ENCODE measurements around the gene KCNK3. TPM values are rescaled to one million over a fixed set of nuclear protein-coding genes. Genes with fewer than 3 reads are reported as not detected.
A peak's percentile ranks its signal among the peaks of the same experiment; 100 is the strongest.
"Not testable (repeated sequence)": the region's sequence is repeated elsewhere in the genome, so short reads cannot be mapped to it uniquely, and the experiment has no call there.

The KCNK3 gene
- total and polyA plus RNA-seq, 11 donors: 0.61 to 12.2 (median 2.1) TPM

GRCh38 chr2:26653207-26654060 is 39.1 kb upstream of the KCNK3 start:
- Histone ChIP-seq H3K4me1 (no peaks in the 10 kb centered on the region), H3K4me3 (no peak overlapping the region), H3K27me3 (peaks cover 0 to 4% (median 0%) of the 10 kb centered on the region in 9 donors), H3K9me3 (no peaks in the 10 kb centered on the region), H3K27ac (peak overlapping the region in 1 of 12 donors; percentile 22), H3K36me3 (no peaks in the 10 kb centered on the region)
- TF ChIP-seq CTCF (IDR thresholded peaks at IDR 0.05) (no peak), POLR2A (IDR thresholded peaks at IDR 0.05) (no peak)
- 76 to 84% (median 81%) methylated on average over 13 of the region's 13 CpGs for WGBS, 4 donors
- intact Hi-C loops (cut with DNase I): no loop called here
- DNase-seq (no peak), ATAC-seq (peak in 1 of 4 donors; percentile 38)

GRCh38 chr2:26654061-26654340 is 38.5 kb upstream of the KCNK3 start:
- intact Hi-C loops (cut with DNase I): no loop called here
- Histone ChIP-seq H3K9me3 (peaks cover 0 to 3% (median 0%) of the 10 kb centered on the region in 12 donors), H3K27me3 (peaks cover 0 to 4% (median 0%) of the 10 kb centered on the region in 9 donors), H3K27ac (no peak overlapping the region), H3K4me3 (no peak overlapping the region), H3K4me1 (no peaks in the 10 kb centered on the region), H3K36me3 (no peaks in the 10 kb centered on the region)
- ATAC-seq: no peak
- TF ChIP-seq POLR2A (IDR thresholded peaks at IDR 0.05): no peak
- no peak for TF ChIP-seq CTCF (IDR thresholded peaks at IDR 0.05)
- DNase-seq: no peak
- WGBS, 4 donors: 82 to 93% (median 86%) methylated on average over 3 of the region's 3 CpGs

- 32 to 82% (median 73%) methylated on average over 1 of the region's 1 CpG for WGBS, 4 donors
Observed at GRCh38 chr2:26655120-26655519, 37.4 kb upstream of the KCNK3 start.

GRCh38 chr2:26655611-26656195 is 36.8 kb upstream of the KCNK3 start:
- Histone ChIP-seq H3K4me3 (no peak overlapping the region), H3K27ac (no peak overlapping the region), H3K27me3 (peaks cover 0 to 3% (median 0%) of the 10 kb centered on the region in 9 donors), H3K9me3 (peaks cover 0 to 19% (median 8%) of the 10 kb centered on the region in 12 donors), H3K4me1 (no peaks in the 10 kb centered on the region), H3K36me3 (no peaks in the 10 kb centered on the region)
- TF ChIP-seq POLR2A (IDR thresholded peaks at IDR 0.05) (no peak), CTCF (IDR thresholded peaks at IDR 0.05) (no peak)
- no peak for ATAC-seq
- 79 to 86% (median 86%) methylated on average over 8 to 9 of the region's 9 CpGs for WGBS, 4 donors
- intact Hi-C loops (cut with DNase I): no loop called here
- no peak for DNase-seq

More at GRCh38 chr2:26655120-26655519, 37.4 kb upstream of the KCNK3 start:
- ATAC-seq; H3K27me3 ChIP-seq; H3K36me3 ChIP-seq; H3K4me3 ChIP-seq; intact Hi-C loops (cut with DNase I); H3K4me1 ChIP-seq; DNase-seq; H3K27ac ChIP-seq: not testable (repeated sequence)
- H3K9me3 ChIP-seq: peaks cover 0 to 13% (median 5%) of the 10 kb centered on the region in 12 donors
